Lung (tissue), 12 donors: ENCODE measurements around the gene SMCO4. TPM values are rescaled to one million over a fixed set of nuclear protein-coding genes. Genes with fewer than 3 reads are reported as not detected.

Experiments used
- ATAC-seq: fragments of 200-7000 bp; cut with Tn5 transposase; one replicate; pipeline ENCODE4 v1.9.1; 2020; ENCODE audit warnings: moderate number of reproducible peaks; ENCODE audit not compliant: insufficient read depth, low FRiP score
- DNase-seq, 3 donors: peaks; one replicate each; pipeline ENCODE4 v3.0.0-alpha.2; 2013 to 2017
- H3K27ac ChIP-seq, 2 donors: one replicate each; pipeline ENCODE4 v1.5.1; 2013; ENCODE audit warnings: mild to moderate bottlenecking in 2 of 2, moderate library complexity in 2 of 2, control low read depth in 1 of 2, inconsistent platforms in 1 of 2, low read depth in 1 of 2, low read length in 1 of 2
- H3K27me3 ChIP-seq, 3 donors: one replicate each; pipeline ENCODE4 v1.5.1; 2013; ENCODE audit warnings: low read length in 2 of 3; ENCODE audit not compliant: control insufficient read depth in 3 of 3, insufficient read depth in 3 of 3
- H3K36me3 ChIP-seq, 4 donors: one replicate each; pipeline ENCODE4 v1.5.1; 2013; ENCODE audit warnings: low read length in 4 of 4, mild to moderate bottlenecking in 1 of 4, moderate library complexity in 1 of 4; ENCODE audit not compliant: control insufficient read depth in 4 of 4, insufficient read depth in 4 of 4
- H3K4me1 ChIP-seq, 5 donors: one replicate each; pipeline ENCODE4 v1.5.1; 2013; ENCODE audit warnings: low read length in 5 of 5, mild to moderate bottlenecking in 2 of 5, moderate library complexity in 1 of 5; ENCODE audit not compliant: control insufficient read depth in 5 of 5, insufficient read depth in 5 of 5
- H3K4me3 ChIP-seq: one replicate; pipeline ENCODE4 v1.5.1; 2013; ENCODE audit warnings: mild to moderate bottlenecking, control low read depth, moderate library complexity
- H3K9ac ChIP-seq, 2 donors: one replicate each; pipeline ENCODE4 v1.5.1; 2013; ENCODE audit warnings: low read length in 2 of 2, control low read depth in 1 of 2; ENCODE audit not compliant: insufficient read depth in 1 of 2
- H3K9me3 ChIP-seq, 4 donors: one replicate each; pipeline ENCODE4 v1.5.1; 2013; ENCODE audit warnings: low read length in 3 of 4, mild to moderate bottlenecking in 1 of 4, moderate library complexity in 1 of 4; ENCODE audit not compliant: control insufficient read depth in 4 of 4, insufficient read depth in 3 of 4
- WGBS, 2 donors: extraction: QIAGEN DNeasy Blood & Tissue Kit; methylation state at CpG; one replicate each; pipeline ENCODE4 v1.1.7; 2013; 5-methylcytosine and 5-hydroxymethylcytosine counted together
- polyA plus RNA-seq, 2 donors: library from polyadenylated mRNA; stranded (reverse); fragments of 200-250 nt; gene quantifications; one replicate each; pipeline ENCODE4 v1.2.1, GENCODE V29; 2013
- total RNA-seq, 2 donors: library from RNA; depleted of rRNA in 1 of 2; stranded (reverse); fragments of >200 nt in 1 of 2; gene quantifications; one replicate each; pipeline ENCODE4 v1.2.1, GENCODE V29; 2014 to 2021
- TF ChIP-seq, protein P1 (sequence below): IDR thresholded peaks from 2 replicates; pipeline ENCODE4 v1.5.1; 2012; ENCODE audit warnings: mild to moderate bottlenecking; ENCODE audit errors: control extremely low read depth, extremely low read depth
- donor health status: control.
- donor health status: control.
- donor health status: Bipolar disorder and iron deficiency.
- donor health status: healthy.
- donor health status: DM: yes; HTN: yes; CAD: no.

SMCO4 gene
- total and polyA plus RNA-seq, 4 donors = 27.0 to 132 (median 43.6) TPM

DNA sequence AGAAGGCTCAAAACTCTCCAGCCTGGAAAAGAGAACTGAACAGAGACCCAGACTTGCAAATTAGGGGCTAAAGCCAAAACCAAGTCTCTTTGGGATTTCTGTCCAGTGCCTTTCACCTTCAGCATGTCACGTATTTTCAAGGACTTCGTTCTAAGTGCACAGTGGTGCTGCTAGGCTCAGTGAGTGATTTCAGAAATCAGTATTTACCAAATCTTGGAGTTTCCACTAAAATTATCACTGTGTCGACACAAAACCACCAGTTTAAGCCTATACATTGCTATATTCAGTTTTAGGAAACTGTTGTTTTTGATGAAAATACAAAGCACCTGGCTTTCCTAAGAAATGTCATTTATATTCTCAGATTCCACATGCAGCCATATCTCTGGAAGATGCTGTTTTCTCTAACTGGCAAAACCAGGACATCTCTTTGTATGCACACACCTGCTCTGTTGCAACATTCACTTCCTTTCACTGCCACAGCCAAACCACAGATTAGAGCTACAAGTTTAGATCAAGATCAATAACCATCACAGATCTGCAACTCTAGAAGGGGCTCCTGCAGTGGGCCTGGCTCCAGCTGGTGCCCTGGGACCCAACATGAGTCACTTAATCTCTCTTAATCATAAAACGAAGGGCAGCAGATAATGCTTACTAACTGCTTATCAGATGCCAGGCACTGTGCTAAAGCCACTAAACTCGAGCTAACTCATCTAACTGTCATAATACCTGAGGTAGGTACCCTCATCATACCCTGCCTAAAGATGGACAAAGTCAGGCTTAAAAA, 22.3 kb downstream of the SMCO4 start:
- H3K4me1 ChIP-seq = peaks cover 0 to 30% (median 3%) of the 10 kb centered on the region in 5 donors
- no peaks in the 10 kb centered on the region for H3K27me3 ChIP-seq
- H3K9ac ChIP-seq = no peak overlapping the region
- TF ChIP-seq, protein P1, sequence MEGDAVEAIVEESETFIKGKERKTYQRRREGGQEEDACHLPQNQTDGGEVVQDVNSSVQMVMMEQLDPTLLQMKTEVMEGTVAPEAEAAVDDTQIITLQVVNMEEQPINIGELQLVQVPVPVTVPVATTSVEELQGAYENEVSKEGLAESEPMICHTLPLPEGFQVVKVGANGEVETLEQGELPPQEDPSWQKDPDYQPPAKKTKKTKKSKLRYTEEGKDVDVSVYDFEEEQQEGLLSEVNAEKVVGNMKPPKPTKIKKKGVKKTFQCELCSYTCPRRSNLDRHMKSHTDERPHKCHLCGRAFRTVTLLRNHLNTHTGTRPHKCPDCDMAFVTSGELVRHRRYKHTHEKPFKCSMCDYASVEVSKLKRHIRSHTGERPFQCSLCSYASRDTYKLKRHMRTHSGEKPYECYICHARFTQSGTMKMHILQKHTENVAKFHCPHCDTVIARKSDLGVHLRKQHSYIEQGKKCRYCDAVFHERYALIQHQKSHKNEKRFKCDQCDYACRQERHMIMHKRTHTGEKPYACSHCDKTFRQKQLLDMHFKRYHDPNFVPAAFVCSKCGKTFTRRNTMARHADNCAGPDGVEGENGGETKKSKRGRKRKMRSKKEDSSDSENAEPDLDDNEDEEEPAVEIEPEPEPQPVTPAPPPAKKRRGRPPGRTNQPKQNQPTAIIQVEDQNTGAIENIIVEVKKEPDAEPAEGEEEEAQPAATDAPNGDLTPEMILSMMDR = no peak
- H3K36me3 ChIP-seq = no peaks in the 10 kb centered on the region
- WGBS, 2 donors = 63 to 74% methylated on average over 5 of the region's 5 CpGs
- no peak overlapping the region for H3K4me3 ChIP-seq
- no peak for ATAC-seq
- H3K27ac ChIP-seq = no peak overlapping the region
- no peak for DNase-seq
- peaks cover 0 to 1% (median 0%) of the 10 kb centered on the region in 4 donors for H3K9me3 ChIP-seq

DNA sequence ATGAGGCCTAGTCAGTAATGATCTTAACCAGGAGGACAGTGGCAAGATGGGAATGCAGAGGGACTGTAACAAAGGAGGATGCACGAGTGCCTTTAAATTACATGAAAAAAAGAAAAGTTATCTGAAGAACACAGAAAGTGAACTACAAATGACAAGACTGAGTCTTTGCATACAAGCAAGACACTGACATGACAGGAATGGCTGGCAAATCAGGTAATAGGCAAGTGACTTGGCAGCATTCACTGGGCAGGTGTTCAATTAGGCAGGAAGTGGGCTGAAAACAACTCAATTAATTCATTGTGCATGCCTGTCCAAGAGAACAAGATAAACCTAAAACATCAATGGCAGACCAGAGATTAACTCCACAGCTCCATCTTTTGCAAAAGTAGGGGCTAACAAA, 24.0 kb downstream of the SMCO4 start:
- Histone ChIP-seq H3K9me3 (peaks cover 0 to 1% (median 0%) of the 10 kb centered on the region in 4 donors), H3K27me3 (no peaks in the 10 kb centered on the region), H3K27ac (no peak overlapping the region), H3K9ac (no peak overlapping the region), H3K4me3 (no peak overlapping the region), H3K4me1 (peaks cover 0 to 16% (median 0%) of the 10 kb centered on the region in 5 donors), H3K36me3 (no peaks in the 10 kb centered on the region)
- TF ChIP-seq, protein P1 = no peak
- 93 to 96% methylated on average over 1 of the region's 1 CpG for WGBS, 2 donors
- ATAC-seq = no peak
- DNase-seq = no peak

DNA sequence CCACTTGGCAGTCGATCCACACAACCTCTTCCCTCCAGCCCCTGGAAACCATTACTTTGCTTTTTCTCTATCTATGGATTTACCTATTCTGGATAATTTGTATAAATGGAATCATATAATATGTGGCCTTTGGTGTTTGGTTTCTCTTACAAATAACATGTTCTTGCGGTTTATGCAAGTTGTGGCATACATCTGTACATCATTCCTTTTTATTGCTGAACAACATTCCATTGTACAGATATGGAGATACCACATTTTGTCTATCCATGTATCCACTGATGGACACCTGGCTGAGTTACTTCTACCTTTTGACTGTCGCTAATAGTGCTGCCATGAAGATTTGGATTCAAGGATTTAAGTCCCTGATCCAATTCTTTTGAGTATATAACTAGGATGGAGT, 25.1 kb downstream of the SMCO4 start:
- 90 to 95% methylated on average over 3 of the region's 3 CpGs for WGBS, 2 donors
- no peak for DNase-seq
- TF ChIP-seq, protein P1 = no peak
- no peak for ATAC-seq
- Histone ChIP-seq H3K27ac (no peak overlapping the region), H3K9ac (no peak overlapping the region), H3K36me3 (no peaks in the 10 kb centered on the region), H3K9me3 (peaks cover 0 to 1% (median 0%) of the 10 kb centered on the region in 4 donors), H3K4me1 (peaks cover 0 to 12% (median 0%) of the 10 kb centered on the region in 5 donors), H3K27me3 (no peaks in the 10 kb centered on the region), H3K4me3 (no peak overlapping the region)

DNA sequence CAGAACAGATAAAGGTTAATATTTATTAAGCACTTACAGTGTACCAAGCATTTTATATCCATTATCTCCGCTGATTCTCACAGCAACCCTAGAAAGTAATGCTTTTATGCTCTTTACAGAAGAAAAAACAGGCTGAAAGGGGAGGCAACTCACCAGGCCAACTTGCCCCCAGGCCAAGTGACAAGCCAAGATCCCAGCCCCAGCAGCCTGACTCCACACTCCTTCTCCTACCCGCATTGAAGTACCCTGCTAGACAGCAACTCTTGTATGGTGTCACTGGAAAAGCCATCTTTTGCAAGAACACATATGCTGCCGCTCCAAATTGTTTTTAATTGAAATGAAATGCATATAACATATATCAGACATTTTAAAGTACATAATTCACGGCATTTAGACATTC, 25.6 kb downstream of the SMCO4 start:
- H3K4me1 ChIP-seq = peaks cover 0 to 12% (median 0%) of the 10 kb centered on the region in 5 donors
- no peak for DNase-seq
- WGBS, 2 donors = 89 to 95% methylated on average over 4 of the region's 4 CpGs
- H3K9ac ChIP-seq = no peak overlapping the region
- no peak for ATAC-seq
- H3K36me3 ChIP-seq = no peaks in the 10 kb centered on the region
- TF ChIP-seq, protein P1 = no peak
- H3K27me3 ChIP-seq = no peaks in the 10 kb centered on the region
- no peak overlapping the region for H3K4me3 ChIP-seq
- H3K27ac ChIP-seq = no peak overlapping the region
- H3K9me3 ChIP-seq = peaks cover 0 to 1% (median 0%) of the 10 kb centered on the region in 4 donors
